Retinal pigment epithelial cell (primary cell): ENCODE data around the gene PAX5.
A peak's percentile ranks its signal among the peaks of the same experiment; 100 is the strongest.

Experiments used
- DNase-seq: peaks from one replicate; pipeline ENCODE4 v3.0.0-alpha.2; 2010; ENCODE audit warnings: low read depth
- H3K4me3 ChIP-seq: 2 replicates; pipeline ENCODE4 v1.5.1; 2011; ENCODE audit warnings: mild to moderate bottlenecking, low read length, control low read depth, moderate library complexity
- CTCF ChIP-seq: conservative IDR thresholded peaks from 2 replicates; pipeline ENCODE4 v1.5.1; 2011; ENCODE audit warnings: low read depth, low read length, control low read depth, inconsistent platforms

The PAX5 gene

GRCh38 chr9:37042421-37042820 is 8.4 kb upstream of the PAX5 start:
- TF ChIP-seq CTCF, result no peak
- H3K4me3 ChIP-seq, result no peak overlapping the region
- no peak for DNase-seq

- H3K4me3 ChIP-seq, result no peak overlapping the region
- TF ChIP-seq CTCF, result no peak
- no peak for DNase-seq
Measured at GRCh38 chr9:37040508-37041127, 6.5 kb upstream of the PAX5 start.

- no peak for TF ChIP-seq CTCF
- no peak overlapping the region for H3K4me3 ChIP-seq
- no peak for DNase-seq
Measured at GRCh38 chr9:37038943-37039464, 4.9 kb upstream of the PAX5 start.

- no peak overlapping the region for H3K4me3 ChIP-seq
Measured at GRCh38 chr9:37038302-37038942, 4.4 kb upstream of the PAX5 start.

GRCh38 chr9:37037503-37038301 is 3.6 kb upstream of the PAX5 start:
- no peak for TF ChIP-seq CTCF
- H3K4me3 ChIP-seq, result peak overlapping the region; percentile 34
- DNase-seq, result no peak

More at GRCh38 chr9:37038302-37038942, 4.4 kb upstream of the PAX5 start:
- DNase-seq, result no peak
- no peak for TF ChIP-seq CTCF

- no peak for DNase-seq
- H3K4me3 ChIP-seq, result peak overlapping the region; percentile 34
- no peak for TF ChIP-seq CTCF
Measured at GRCh38 chr9:37036776-37037502, 2.9 kb upstream of the PAX5 start.
